ENCODE measurements around the gene GNL3.
"Not testable (repeated sequence)": the region's sequence is repeated elsewhere in the genome, so short reads cannot be mapped to it uniquely, and the experiment has no call there.

GNL3 gene

GRCh38 chr3:52685709-52686691 is at the start of gene GNL3, which contains the start of gene PBRM1:
Gene GNL3, plus strand, starts transcription at chr3:52686032. Its CDS starts 61 bp downstream, at chr3:52686093.
Gene PBRM1, minus strand, starts transcription at chr3:52685913.
- peak; percentile 90 for DNase-seq

- DNase-seq = no peak
Measured at GRCh38 chr3:52636673-52637072, 49.2 kb upstream of the GNL3 start.

- DNase-seq = no peak
Measured at GRCh38 chr3:52645549-52645948, 40.3 kb upstream of the GNL3 start.

- DNase-seq = no peak
Measured at GRCh38 chr3:52649461-52650210, 36.2 kb upstream of the GNL3 start.

DNA sequence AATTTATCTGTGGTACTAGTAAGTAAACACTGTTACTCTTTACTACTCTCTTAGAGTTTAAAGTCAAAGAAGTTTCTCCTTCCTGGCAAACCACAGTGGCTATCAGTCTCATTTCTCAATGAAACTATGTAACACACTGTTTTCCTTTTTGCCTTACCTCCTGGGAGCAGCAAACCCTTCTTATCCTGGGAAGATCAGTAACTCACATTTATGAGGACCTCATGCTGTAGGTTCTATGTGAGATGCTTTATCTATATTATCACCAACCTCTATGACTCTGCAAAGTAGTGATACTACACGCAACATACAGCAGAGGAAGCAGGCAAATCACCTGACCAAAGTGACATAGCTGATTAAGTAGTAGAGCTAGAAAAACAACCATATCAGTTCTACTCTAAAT is 35.4 kb upstream of the GNL3 start:
- DNase-seq = no peak

GRCh38 chr3:52651592-52651991 is 34.2 kb upstream of the GNL3 start:
- DNase-seq = no peak

- DNase-seq = no peak
Measured at GRCh38 chr3:52655895-52656294, 29.9 kb upstream of the GNL3 start.

- no peak for DNase-seq
Measured at GRCh38 chr3:52660046-52660445, 25.8 kb upstream of the GNL3 start.

DNA sequence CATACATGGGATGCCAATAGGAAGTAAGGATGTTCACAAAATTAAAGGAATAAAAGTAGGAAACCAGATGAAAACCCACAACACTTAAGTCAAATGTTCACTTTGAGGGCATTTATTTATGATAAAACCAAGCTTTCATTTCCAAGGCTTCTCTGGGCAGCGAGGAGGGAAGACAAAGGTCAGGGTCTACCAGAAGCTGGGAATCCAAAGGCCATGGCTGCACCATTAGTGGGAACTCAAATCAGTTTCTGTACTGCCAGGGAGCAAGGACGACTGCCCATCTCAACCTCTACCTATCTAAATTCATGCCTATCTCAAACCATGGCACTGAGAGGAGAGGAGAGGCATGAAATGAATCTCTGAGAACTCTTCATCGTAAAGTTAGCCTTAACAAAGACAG is 22.7 kb upstream of the GNL3 start:
- no peak for DNase-seq

- DNase-seq = peak; percentile 100
Measured at GRCh38 chr3:52670621-52671521, 15.0 kb upstream of the GNL3 start.

DNA sequence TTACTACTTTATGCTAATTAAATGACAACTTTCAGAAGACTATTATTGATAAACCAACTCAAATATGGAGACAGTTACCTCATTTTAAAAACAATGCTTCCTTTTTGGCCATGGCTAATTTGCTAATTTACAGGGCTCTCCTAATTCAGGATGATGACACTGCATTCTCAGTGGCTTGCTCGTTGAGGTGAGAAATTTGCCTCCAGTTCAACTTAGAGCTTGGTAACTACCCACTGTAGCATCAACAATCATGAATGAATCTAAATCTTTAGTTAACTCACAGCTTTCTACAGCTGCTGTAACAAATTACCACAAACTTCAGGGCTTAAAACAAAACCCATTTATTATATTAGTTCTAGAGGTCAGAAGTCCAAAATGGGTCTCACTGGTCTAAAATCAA is 14.2 kb upstream of the GNL3 start:
- peak; percentile 55 for DNase-seq

DNA sequence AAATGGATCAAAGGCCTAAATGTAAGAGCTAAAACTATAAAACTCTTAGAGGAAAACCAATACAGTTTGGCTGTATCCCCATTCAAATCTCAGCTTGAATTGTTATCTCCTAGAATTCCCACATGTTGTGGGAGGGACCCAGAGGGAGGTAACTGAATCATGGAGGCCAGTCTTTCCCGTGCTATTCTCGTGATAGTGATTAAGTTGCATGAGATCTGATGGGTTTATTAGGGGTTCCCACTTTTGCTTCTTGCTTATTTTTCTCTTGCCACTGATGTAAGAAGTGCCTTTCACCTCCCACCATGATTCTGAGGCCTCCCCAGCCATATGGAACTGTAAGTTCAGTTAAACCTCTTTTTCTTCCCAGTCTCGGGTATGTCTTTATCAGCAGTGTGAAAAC is 9.6 kb upstream of the GNL3 start:
- DNase-seq = not testable (repeated sequence)

DNA sequence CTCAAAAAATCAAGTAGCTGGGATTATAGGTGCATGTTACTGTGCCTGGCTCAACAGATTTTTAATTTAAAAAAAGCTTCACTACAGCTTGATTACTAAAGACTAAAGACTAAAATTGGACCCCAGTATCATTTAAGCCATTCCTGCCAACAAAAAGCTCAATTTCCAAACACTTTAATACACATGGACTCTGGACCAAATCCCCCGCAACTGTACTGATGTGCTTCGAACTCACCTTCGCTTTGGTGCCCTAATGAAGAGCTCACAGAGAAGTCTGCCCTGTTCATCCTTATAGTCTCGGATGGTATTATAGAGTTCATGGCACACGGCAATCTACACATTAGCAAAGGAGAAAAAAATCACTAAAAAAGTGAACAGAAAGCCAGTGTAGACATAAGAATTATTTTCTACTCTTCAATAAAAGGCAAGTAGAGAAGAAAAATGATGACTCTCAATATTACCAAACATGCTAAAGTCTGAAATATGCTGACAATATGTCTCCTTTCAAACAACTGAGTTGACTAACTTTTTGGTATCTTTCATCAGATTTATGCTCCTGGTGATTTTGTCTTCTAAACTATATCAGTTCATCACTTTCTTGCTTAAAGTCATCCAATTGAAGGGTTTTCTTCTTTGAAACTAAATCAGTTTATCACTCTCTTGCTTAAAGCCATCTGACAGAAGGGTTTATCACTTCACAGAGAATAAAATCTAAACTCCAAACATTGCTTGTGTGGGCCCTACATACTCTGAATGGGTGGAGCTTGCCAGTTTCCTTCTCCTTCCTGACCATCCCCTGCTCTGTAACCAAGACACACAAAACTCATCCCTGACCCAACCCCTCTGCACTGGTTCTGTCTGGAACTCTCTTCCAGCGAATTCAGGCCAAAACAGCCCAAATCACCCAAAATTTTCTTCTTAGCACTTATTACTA is 7.3 kb upstream of the GNL3 start:
- DNase-seq = no peak

DNA sequence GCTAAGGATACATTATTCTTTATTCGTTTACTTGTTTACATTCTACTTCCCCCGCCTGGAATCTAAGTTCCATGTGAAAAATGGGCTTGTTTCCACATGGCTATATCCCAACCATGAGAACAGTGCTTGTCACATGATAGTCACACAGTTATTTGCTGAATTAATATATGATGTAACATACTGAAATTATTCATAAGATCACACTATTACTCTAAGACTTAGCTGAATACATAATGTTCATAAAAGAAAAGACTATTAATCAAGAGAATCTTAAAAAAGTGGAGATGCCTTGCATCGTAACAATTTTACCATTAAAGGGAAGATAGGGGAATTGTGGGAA is 6.7 kb upstream of the GNL3 start:
- DNase-seq = no peak

DNA sequence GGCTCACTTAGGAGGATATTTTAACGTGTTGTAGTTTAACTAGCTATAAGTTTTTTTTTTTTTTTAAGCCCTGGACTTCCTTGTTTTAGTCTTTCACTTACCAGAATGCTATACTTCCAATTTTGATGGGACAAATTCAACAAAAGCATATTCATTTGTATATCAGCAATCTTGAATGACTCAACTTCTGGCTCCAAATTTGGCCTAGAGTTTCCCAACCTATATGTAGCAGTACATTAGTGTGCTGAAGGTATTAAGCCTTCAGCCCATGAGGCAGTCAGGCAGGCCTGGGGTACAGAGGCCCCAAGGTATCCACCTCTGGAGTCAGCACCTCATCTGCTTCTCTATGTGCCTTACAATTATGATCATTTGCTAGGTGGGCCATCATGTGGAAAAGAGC is 6.0 kb upstream of the GNL3 start:
- no peak for DNase-seq

DNA sequence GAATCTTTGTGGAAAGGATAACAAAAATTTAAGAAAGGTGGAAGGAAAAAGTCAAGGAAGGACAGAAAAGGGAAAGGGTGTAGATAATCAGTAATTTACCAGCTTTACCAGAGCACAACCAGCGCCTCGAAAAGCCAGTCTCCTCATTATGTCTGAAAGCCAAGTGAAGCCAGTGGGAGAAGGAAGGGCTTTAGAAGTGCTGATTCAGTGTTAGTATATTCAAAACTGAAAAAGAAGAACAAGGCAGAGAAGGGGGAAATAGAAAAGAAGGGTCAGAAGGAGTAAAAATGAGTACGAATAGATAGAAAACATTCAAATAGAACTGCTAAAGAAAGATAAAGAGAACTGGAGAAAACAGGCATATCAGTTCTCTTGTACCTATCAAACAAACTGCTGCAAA is 4.2 kb upstream of the GNL3 start:
- no peak for DNase-seq

GRCh38 chr3:52682016-52682415 is 3.8 kb upstream of the GNL3 start:
- peak; percentile 39 for DNase-seq

DNA sequence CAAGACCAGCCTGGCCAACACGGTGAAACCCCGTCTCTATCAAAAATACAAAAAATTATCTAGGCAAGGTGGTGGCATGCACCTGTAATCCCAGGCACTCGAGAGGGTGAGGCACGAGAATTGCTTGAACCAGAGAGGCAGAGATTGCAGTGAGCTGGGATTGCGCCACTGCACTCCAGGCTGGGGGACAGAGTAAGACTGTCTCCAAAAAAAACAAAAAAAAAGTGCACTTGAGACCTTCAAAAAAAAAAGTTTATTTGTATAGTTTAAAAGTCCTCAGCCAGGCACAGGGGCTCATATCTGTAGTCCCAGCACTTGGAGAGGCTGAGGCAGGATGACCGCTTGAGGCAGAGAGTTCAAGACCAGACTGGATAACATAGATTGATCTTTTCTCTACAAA is 2.2 kb upstream of the GNL3 start:
- DNase-seq = no peak

- no peak for DNase-seq
Measured at GRCh38 chr3:52684184-52684583, 1.6 kb upstream of the GNL3 start.

DNA sequence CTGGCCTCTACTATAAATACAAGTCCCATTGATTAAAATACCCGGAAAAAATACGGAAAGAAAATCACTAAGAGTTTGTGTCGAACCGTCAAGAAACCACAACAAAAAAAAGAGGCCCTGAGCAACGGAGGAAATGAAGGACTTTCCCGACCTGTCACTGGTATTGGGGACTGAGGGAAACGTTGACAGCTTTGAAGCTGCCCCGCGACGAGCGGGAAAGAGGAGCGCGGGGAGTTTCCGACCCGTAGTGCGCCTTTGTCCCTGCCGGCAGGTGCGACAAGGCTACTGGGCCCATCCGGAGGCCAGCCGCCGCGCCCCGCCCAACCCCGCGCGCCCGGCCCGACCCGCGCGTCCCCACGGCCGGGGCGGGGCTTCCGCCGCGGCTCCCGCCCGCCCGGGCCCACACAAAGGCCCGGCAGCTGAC is 535 bp upstream of the GNL3 start:
- peak; percentile 59 for DNase-seq

GRCh38 chr3:52688266-52688665 is 2.4 kb downstream of the GNL3 start:
- DNase-seq = no peak

GRCh38 chr3:52689151-52689550 is 3.3 kb downstream of the GNL3 start:
- no peak for DNase-seq
